ENCODE results near the gene UVSSA.

GRCh38 chr4:1315306-1315705, 31.7 kb upstream of the UVSSA start:
- TF ChIP-seq CTCF (IDR thresholded peaks at IDR 0.05) (no peak), EZH2 (IDR thresholded peaks at IDR 0.05; ENCODE audit: borderline replicate concordance, insufficient read depth, low read depth, low read length, poor library complexity, severe bottlenecking) (no peak)

Data from B cell (primary cell).